Cardiac septum (tissue), 1 donor: ENCODE results near the gene KLHL24. TPM values are rescaled to one million over a fixed set of nuclear protein-coding genes. Genes with fewer than 3 reads are reported as not detected.
"Not testable (repeated sequence)": the region's sequence is repeated elsewhere in the genome, so short reads cannot be mapped to it uniquely, and the experiment has no call there.

ENCODE experiments used
- DNase-seq: peaks from one replicate; pipeline ENCODE4 v3.0.0-alpha.2; 2020; ENCODE audit warnings: low spot score
- intact Hi-C: fragments of 100-400 bp; cut with DNase I; formaldehyde crosslinking; loops from one replicate; pipeline ENCODE4 v1.14.0; 2022
- total RNA-seq: library from RNA; stranded (reverse); fragmentation: NEBNext Ultra II Directional; extraction: Animal tissue kit (Norgen Biotek cat#: 25700); gene quantifications from one replicate; pipeline ENCODE4 v1.2.1, GENCODE V29; 2021
- donor health status: DM: no; HTN: no; CAD: no.

The KLHL24 gene
- total RNA-seq, 1 donor from 2014 or later = 134 TPM

- intact Hi-C loops, DNase-seq: not testable (repeated sequence)
These were observed 2.7 kb upstream of the KLHL24 start for GRCh38 chr3:183632725-183633124.

- no peak for DNase-seq
- intact Hi-C loops = no loop called here
These were observed 716 bp upstream of the KLHL24 start for GRCh38 chr3:183634707-183635106.

GRCh38 chr3:183635107-183635430 lies 354 bp upstream of the KLHL24 start:
- no peak for DNase-seq
- intact Hi-C loops = no loop called here

GRCh38 chr3:183636221-183637105 lies 1.0 kb downstream of the KLHL24 start:
- intact Hi-C loops = loop anchor here (1.0 to 2.0 kb wide), 2 partner anchors 52 to 62 kb away; no protein-coding TSS in a partner anchor
- DNase-seq = peak; percentile 97

GRCh38 chr3:183637106-183637486 lies 1.7 kb downstream of the KLHL24 start:
- intact Hi-C loops = loop anchor here (2.0 kb wide), 1 partner anchor 62 kb away; no protein-coding TSS in a partner anchor
- no peak for DNase-seq

GRCh38 chr3:183637633-183638032 lies 2.2 kb downstream of the KLHL24 start:
- DNase-seq = not testable (repeated sequence)
- intact Hi-C loops = loop anchor here (2.0 kb wide), 1 partner anchor 61 kb away; no protein-coding TSS in a partner anchor

- DNase-seq = no peak
- intact Hi-C loops = no loop called here
These were observed 2.9 kb downstream of the KLHL24 start for GRCh38 chr3:183638101-183638852.

GRCh38 chr3:183640635-183641034 lies 5.2 kb downstream of the KLHL24 start:
- intact Hi-C loops, DNase-seq: not testable (repeated sequence)

GRCh38 chr3:183641882-183642281 lies 6.5 kb downstream of the KLHL24 start:
- intact Hi-C loops = no loop called here
- DNase-seq = no peak

GRCh38 chr3:183644244-183644643 lies 8.8 kb downstream of the KLHL24 start:
- intact Hi-C loops = no loop called here
- DNase-seq = no peak

- intact Hi-C loops = no loop called here
- no peak for DNase-seq
These were observed 9.8 kb downstream of the KLHL24 start for GRCh38 chr3:183645254-183645653.

- intact Hi-C loops = no loop called here
- no peak for DNase-seq
These were observed 15.1 kb downstream of the KLHL24 start for GRCh38 chr3:183650554-183650953.

GRCh38 chr3:183653209-183654064 lies 18.0 kb downstream of the KLHL24 start:
- intact Hi-C loops = no loop called here
- no peak for DNase-seq

GRCh38 chr3:183654727-183655126 lies 19.3 kb downstream of the KLHL24 start:
- intact Hi-C loops = no loop called here
- no peak for DNase-seq

GRCh38 chr3:183662099-183662498 lies 26.7 kb downstream of the KLHL24 start:
- DNase-seq = no peak
- intact Hi-C loops = loop anchor here (5.0 kb wide), 1 partner anchor 35 kb away; the partner anchor contains the start of gene YEATS2

- intact Hi-C loops = loop anchor here (5.0 kb wide), 1 partner anchor 32 kb away; the partner anchor contains the start of gene YEATS2
- no peak for DNase-seq
These were observed 29.5 kb downstream of the KLHL24 start for GRCh38 chr3:183664913-183665381.

GRCh38 chr3:183680061-183680460 lies 44.6 kb downstream of the KLHL24 start:
- DNase-seq = no peak
- intact Hi-C loops = no loop called here

GRCh38 chr3:183687705-183688104 lies 52.3 kb downstream of the KLHL24 start:
- intact Hi-C loops = no loop called here
- DNase-seq = no peak

GRCh38 chr3:183688874-183689273 lies 53.5 kb downstream of the KLHL24 start:
- intact Hi-C loops = no loop called here
- DNase-seq = no peak
